Measurements from ENCODE around the gene PCK2.

The PCK2 gene

DNA sequence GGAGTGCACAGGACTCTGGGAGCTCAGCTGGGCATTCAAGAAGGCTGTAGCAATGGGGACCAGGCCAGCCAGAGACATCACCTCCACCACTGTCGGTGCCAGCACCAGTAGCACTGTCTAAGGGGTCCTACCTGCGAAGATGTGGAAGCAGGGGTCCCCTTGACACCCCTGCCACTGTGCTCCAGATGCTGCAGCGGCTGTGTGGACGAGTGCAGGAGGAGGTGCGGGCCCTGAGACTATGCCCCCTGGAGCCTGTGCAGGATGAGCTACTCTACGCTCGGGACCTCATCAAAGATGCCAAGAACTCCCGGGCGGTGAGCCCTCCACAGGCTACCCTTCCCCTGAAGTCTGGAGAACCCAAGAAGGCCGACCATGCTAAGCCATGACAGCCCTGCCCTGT lies 33.7 kb upstream of the PCK2 start:
- in situ Hi-C loops (cut with MboI; ENCODE audit: low pct_unique_long_range_greater_than_20kb, low sequenced_read_pairs): no loop called here

DNA sequence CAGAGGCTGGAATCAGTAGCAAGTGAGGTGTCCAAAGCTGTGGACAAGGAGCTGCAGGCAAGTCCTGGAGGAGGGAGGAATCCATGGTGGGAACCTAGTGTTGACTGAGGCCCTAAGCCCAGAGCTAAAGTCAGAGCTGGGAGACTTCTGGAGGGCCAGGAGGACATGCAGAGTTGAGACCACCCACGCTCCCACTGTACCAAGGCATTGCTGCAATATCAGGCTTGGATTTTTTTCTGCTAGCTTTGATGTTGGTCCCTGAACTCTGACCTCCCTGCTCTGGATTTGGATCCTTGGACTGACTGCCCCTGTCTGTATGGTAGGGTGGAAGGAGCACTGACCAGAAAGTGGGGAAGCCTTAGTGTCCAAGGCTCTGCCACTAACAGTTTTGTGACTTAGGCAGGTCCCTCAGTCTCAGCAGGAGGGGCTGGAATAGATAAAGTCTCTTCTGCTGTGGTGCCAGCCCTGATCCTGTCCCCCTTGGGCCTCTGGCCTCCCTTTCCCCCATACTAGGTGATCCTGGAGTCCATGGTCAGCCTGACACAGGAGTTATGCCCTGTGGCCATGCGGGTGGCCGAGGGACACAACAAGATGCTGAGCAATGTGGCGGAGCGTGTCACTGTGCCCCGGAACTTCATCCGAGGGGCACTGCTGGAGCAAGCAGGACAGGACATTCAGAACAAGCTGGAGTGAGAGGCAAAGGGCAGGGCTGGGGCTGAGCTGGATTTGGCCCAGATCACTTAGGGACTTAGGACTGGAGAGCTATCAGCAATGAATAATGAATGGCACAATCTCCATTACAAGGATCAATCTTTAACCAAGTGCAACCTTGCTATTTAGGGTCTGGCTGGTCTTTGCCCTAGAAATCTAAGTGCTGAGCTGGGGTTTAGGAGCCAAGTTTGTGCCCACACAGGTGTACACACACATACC lies 32.9 kb upstream of the PCK2 start:
- DNase-seq: no peak
- in situ Hi-C loops (cut with MboI; ENCODE audit: low pct_unique_long_range_greater_than_20kb, low sequenced_read_pairs): no loop called here

More for the DNA sequence above, 33.7 kb upstream of the PCK2 start:
- no peak for DNase-seq

DNA sequence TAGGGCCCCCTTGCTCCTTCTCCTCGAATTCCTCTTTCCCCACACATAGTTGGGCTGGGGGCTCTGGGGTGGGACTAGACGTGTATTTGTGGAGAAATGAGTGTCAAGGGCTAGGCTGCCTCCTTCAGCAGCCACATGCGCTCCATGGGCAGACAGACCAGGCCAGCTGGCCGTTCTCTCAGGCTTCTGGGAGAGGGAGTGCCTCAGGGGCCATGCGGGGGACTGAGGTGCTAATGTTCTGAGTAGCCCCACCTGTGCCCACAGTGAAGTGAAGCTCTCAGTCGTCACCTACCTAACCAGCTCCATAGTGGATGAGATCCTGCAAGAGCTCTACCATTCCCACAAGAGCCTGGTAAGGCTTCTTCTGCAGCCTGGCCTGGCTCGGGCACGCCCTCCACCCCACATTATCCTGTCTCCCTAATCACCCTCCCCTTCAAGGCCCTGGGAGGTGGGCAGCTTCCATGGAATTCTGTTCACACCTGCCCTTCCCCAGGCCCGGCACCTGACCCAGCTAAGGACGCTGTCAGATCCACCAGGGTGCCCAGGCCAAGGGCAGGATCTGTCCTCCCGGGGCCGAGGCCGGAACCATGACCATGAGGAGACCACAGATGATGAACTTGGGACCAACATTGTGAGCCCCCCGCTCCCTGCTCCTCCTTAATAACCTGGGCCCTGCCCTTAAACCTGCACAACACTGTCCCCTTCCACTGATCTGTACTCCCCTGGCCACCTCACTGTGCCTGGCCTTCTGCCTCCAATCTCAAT lies 31.7 kb upstream of the PCK2 start:
- DNase-seq: no peak
- in situ Hi-C loops (cut with MboI; ENCODE audit: low pct_unique_long_range_greater_than_20kb, low sequenced_read_pairs): no loop called here

DNA sequence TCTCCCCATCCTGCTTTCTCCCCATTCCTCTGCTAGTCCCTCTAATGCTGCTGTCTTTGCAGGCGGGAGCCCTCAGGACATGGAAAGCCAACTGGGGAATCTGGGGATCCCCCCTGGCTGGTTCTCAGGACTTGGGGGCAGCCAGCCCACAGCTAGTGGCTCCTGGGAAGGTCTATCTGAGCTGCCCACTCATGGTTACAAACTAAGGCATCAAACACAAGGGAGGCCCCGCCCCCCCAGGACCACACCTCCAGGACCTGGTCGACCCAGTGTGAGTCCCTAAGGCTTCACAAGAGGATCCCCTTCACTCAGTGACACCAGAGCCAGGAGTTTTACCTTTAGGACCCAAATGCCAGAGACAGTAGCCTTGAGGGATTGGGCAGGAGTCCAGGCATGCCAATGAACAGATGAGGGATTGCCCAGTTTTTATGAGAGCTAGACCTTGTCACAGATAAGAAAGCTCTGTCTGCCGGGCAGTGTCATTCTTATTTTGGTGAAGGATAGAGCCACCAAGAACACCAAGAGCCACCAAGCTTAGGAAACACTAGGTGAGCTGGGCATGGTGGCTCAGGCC lies 30.8 kb upstream of the PCK2 start:
- DNase-seq: no peak
- in situ Hi-C loops (cut with MboI; ENCODE audit: low pct_unique_long_range_greater_than_20kb, low sequenced_read_pairs): no loop called here

DNA sequence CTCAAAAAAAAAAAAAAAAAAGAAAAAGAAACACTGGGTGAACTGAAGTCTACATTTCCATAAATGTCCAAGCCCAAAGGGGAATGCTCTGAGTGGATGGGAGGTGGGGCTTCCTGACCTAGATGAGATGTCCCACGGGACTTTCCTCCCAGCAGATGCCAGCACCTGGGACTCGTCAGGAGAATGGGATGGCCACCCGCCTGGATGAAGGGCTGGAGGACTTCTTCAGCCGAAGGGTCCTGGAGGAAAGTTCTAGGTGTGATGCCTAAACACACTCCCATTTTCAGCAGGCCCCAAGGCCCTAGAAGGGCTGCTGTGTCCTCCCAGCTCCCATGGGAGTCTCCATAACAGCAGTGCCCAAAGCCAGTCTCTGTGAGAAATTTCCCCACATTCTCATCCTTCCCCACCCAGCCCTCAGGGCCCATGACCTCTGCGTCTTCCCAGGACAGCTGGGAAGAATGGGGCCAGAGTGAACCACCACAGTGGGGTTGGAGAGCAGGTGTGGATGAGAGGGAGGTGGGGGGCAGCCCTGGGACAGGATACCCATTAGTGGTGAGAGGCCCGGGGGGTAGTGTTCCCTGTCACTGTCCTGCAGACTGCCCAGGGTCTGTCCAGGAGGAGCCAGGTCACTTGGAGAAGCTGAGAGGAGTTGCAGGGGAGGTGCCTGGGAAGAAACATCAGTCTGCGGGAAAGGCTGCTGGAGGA lies 29.9 kb upstream of the PCK2 start:
- in situ Hi-C loops (cut with MboI; ENCODE audit: low pct_unique_long_range_greater_than_20kb, low sequenced_read_pairs): no loop called here
- DNase-seq: no peak

DNA sequence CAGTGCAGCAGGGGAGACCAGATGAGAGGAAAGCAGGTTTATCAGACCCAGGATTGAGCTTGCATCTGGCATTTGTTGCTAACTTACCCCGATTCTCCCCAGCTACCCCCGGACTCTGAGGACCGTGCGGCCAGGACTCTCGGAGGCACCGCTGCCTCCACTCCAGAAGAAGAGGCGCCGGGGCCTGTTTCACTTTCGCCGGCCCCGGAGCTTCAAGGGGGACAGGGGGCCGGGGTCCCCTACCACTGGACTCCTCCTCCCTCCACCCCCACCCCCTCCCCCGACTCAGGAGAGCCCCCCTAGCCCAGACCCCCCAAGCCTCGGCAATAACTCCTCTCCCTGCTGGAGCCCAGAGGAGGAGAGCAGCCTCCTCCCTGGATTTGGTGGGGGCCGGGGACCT lies 29.3 kb upstream of the PCK2 start:
- DNase-seq: no peak
- in situ Hi-C loops (cut with MboI; ENCODE audit: low pct_unique_long_range_greater_than_20kb, low sequenced_read_pairs): no loop called here

DNA sequence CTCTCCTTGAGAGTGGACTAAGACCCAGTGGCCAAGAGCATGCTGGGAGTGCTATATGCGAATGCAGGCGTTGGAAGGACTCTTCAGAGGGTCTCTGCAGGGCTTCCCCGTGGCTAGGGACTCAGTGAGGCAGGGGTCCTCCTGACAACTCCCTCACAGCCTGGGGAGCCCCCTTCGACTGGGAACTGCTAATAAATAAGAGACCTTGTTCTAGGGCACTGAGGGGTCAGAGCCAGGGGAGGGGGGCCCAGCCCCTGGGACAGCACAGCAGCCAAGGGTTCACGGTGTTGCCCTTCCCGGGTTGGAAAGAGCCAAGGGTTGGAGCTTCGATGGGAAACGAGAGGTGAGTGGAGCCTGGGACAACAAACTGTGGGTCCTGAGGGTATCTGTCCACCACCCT lies 28.7 kb upstream of the PCK2 start:
- in situ Hi-C loops (cut with MboI; ENCODE audit: low pct_unique_long_range_greater_than_20kb, low sequenced_read_pairs): no loop called here
- no peak for DNase-seq

DNA sequence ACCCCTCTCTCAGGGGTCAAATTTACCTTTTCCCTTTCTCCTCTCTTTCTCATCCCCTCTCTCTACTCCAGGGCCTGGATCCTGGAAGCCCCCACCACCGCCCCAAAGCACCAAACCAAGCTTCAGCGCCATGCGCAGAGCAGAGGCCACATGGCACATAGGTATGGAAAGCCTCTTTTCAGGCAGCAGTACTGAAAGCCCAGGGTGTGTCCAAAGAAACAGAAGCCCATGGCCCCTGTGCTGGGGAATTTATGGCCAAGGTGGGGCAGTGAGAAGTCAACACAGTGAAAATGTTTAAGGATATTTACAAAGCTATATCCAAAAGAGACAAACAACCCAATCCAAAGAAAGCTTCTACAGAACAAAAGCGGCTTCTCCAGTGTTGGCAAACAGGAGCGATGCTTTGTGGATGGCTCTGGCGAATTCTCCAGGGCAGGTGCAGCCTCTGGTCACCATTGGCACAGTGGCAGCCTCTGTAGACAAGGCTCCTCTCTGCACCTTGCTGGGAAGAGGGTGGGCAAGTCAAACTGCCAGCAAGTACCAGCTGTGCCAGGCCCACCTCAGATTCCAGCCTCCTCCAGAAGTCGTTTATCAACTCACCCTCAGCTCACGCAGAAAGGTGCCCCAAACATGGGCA lies 27.5 kb upstream of the PCK2 start:
- in situ Hi-C loops (cut with MboI; ENCODE audit: low pct_unique_long_range_greater_than_20kb, low sequenced_read_pairs): no loop called here
- no peak for DNase-seq

DNA sequence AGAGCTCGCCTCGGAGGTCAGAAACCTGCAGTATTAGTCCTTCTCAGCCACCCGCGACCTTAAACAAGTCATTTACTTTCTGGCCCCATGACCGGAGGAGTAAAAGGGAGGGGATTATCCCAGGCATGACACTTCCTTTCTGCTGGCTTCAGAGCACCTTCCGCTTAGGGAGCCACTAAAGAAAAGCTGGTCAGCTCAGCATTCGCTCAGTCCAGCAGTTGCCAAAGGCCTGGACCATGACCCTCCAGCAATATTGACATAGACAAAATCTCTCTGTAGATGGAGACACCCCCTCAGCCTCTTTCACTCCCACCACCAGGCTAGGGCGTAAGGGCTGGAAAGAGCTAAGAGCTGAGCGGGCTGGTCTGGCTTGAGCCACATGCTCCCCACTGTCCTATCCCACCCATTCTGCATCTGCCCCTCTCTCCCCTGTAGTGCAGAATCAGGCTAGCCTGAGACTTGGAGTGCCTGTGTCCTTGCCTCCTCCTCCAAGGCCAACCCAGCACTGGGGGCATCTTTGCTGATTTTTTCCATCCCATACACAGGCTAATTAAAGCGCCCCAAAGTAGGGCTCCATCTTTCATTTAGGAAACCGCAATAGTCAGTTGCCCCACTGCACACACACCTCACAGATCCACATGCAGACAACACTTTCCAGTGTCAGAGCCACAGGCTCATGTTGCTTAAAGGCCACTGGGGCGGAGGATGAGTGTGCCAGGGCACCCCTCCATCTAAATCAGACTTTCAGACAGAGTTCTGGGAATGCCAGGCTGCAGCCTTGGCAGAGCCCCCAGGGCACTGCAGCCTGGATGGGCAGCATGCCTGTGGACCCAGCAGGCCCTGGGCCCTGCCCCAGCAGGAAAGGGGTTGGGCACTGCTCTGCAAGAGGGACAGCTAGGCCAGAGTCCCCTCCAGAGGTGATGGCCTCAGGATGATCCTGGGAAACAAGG lies 26.7 kb upstream of the PCK2 start:
- in situ Hi-C loops (cut with MboI; ENCODE audit: low pct_unique_long_range_greater_than_20kb, low sequenced_read_pairs): no loop called here
- DNase-seq: no peak

DNA sequence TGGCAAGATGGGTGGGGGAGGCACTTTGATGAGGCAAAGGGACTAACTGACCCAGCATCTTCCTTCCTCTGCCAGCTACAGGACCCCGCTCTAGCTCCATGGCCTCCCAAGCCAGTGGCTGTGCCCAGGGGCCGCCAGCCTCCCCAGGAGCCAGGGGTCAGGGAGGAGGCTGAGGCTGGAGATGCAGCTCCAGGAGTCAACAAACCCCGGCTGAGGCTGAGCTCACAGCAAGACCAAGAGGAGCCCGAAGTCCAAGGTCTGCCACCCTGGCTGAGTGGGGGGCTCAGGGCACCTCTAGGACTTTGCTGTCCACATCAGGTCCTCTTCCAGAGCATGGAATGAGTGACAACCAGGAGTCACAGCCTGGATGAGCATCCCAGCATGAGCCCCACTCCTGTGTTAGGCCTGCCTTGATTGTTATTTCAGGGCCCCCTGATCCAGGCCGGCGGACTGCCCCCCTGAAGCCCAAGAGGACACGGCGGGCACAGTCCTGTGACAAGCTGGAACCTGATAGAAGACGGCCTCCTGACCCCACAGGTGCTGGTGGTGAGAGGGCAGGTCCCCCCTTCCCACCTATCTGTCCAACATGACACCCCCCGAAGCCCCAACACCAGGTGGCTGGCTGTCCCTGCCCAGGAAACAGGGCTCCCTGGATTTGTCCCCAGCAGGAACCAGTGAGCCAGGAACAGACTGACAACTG lies 25.2 kb upstream of the PCK2 start:
- DNase-seq: no peak

DNA sequence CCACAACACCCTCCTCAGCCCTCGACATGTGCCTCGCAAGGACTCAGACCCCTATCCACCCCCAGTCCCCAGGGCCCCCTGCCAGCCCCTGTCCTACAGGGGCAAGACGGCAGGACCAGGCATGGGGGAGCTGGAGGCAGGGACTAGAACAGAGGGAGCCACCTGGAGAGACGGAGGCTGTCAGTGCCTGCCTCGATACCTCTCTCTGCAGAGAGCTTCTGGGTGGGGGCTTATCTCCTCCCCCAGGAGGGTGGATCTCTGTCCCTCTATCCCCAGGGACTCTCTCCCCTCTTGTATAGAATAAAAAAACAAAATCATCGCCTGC lies 24.7 kb upstream of the PCK2 start:
- in situ Hi-C loops (cut with MboI; ENCODE audit: low pct_unique_long_range_greater_than_20kb, low sequenced_read_pairs): no loop called here
- DNase-seq: no peak

More for the DNA sequence above, 25.2 kb upstream of the PCK2 start:
- in situ Hi-C loops (cut with MboI; ENCODE audit: low pct_unique_long_range_greater_than_20kb, low sequenced_read_pairs): no loop called here

DNA sequence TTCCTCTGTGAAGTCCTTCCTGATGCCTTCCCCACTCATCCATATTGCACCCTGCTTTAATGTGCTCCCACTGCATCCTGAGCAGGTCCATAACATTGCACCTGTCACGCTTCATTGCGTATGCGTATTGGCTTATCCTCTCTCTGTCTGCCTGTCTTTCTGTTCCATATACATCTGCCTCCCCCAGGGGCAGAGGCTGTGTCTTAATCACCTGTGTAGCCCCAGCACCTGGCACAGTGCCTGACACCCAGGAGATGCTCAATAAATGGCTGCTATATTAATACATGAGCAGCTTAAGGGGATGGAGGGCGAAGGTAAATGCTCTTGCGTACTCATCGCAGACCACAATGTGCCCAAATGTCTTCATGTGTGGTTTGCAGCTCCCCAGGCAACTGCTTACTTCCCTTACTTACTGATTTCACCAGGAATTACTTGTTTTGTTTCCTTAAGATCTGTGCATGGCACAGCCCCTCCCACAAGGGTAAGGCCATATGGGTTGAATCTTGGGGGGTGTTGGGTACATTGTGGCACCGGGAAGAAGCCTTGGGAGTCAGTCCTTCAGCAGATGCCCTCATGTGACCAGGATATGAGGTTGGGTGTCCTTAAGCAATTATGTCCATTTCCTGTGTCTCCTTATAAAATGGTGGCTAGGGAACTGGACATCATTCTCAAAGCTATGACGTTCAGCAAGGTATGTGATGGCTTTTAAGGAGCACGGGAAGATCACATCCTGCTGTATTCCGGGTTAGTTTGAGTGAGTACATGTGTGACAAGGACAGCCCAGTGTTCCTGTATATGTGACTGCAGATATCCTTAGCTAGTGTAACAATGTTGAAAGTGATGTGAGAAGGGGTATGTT lies 23.6 kb upstream of the PCK2 start:
- in situ Hi-C loops (cut with MboI; ENCODE audit: low pct_unique_long_range_greater_than_20kb, low sequenced_read_pairs): no loop called here
- DNase-seq: no peak

DNA sequence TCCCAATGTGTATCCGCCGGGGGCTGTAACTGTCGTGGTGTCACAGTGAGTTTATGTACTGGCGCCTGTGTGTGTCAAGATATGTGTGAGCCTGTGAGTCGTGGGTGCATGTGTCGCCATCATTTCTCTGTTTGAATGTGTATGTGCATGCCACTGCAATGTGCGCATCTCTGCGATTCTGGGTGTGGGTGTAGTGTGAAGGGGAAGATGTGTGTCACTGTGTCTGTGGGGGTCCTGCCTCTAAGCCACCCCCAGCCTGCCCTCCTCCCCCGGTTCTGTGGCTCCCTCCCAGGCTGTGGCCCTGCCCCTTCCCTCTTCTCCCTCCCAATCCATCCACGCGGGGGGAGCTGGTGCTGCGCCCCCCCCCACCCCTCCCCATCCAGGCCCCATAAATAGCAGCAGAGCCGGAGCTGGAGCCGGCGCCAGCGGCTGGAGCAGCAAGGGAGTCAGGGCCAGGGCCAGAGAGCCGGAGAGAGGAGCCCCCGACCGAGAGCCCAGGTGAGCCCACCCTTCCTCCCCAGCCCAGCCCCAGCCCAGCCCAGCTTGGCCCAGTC lies 22.9 kb upstream of the PCK2 start, which contains the start of gene CPNE6:
TSS of gene CPNE6 (plus strand) at position 419 of the 554 bp plus-strand sequence. CDS start 1,375 bp downstream, outside the sequence.
- no peak for DNase-seq
- in situ Hi-C loops (cut with MboI; ENCODE audit: low pct_unique_long_range_greater_than_20kb, low sequenced_read_pairs): no loop called here

DNA sequence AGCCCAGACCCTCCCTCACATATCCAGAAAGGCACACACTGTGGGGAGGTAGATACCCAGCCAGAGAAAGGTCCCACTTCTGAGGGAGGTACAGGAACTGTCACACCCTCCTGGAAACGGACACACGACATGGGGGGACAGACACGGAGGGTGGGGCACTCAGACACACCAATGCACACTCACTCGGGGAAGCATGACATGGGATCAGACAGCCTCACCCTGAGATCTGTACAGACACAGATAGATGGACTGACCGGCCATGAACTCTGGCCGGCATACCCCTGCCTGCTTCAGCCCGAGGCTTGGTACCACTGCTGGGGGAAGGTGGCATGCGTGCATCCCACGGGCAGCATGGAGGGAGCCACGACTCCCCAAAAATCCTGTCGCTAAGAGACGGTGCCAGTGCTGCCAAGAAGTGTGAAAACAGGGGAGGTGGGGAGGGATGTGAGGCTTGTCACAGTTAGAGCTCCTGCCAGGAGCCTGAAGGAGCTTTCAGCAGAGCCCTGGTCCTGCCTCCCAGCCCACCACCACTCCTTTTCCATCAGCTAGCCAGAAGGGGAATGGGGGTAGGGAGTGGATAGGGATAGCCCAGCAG lies 22.2 kb upstream of the PCK2 start:
- in situ Hi-C loops (cut with MboI; ENCODE audit: low pct_unique_long_range_greater_than_20kb, low sequenced_read_pairs): no loop called here
- DNase-seq: no peak

DNA sequence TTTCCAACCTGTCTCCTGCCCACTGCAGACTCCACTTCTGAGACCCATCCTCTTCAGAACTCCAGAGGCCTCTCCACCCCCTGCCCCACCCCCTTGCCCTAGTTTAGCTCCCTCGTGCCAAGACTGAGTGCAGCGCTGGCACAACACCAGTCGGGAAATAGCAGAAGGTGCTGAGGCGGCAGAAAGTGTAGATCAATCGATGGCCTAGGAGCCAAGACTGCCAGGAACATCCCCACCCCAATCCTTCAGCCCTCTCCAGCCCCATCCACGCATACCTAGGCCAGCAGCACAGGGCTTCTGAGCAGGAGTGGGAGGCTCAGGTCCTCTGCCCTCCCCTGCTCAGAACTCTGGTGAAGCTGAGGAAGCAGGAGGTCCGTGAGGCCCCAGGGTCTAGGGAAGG lies 21.7 kb upstream of the PCK2 start:
- no peak for DNase-seq
- in situ Hi-C loops (cut with MboI; ENCODE audit: low pct_unique_long_range_greater_than_20kb, low sequenced_read_pairs): no loop called here

Data from KBM-7 (cell line).